K562 (cell line): ENCODE results near the gene APOC1. TPM values are rescaled to one million over a fixed set of nuclear protein-coding genes. Genes with fewer than 3 reads are reported as not detected.

Source experiments
- ATAC-seq: fragments of 200-7000 bp; cut with Tn5 transposase; 3 replicates; pipeline ENCODE4 v1.9.1; 2020; ENCODE audit warnings: moderate library complexity
- BruUV-seq: library from RNA; stranded (reverse); fragments of 400-500 nt; replicated peaks from 2 replicates; lab custom pipeline; 2021; lab: Mats Ljungman, UMichigan
- CTCF ChIA-PET: fragments of 300-600 bp; formaldehyde crosslinking; extraction: SDS; loops from one replicate; lab custom pipeline; 2021; ENCODE audit warnings: low intra/inter-chr PET ratio; lab: Yijun Ruan, JAX
- POLR2A ChIA-PET: fragments of 300-600, 350-650 bp; sonication (Branson Sonifier 250); formaldehyde crosslinking; extraction: SDS; loops from one replicate; lab custom pipeline; 2021; ENCODE audit warnings: antibody characterized with exemption, inconsistent platforms; lab: Yijun Ruan, JAX
- DNase-seq, 4 experiments: peaks; one replicate each; pipeline versions ENCODE4 v3.0.0 to v3.0.0-alpha.2; 2011 to 2018; ENCODE audit warnings: low spot score in 3 of 4, mixed read lengths in 3 of 4; ENCODE audit errors: extremely low read depth in 1 of 4
- FAIRE-seq: peaks from 2 replicates; lab custom pipeline; 2011; peaks lifted over from hg19 to GRCh38; lab: Jason Lieb, UNC
- H2AFZ ChIP-seq: 2 replicates; pipeline ENCODE4 v1.6.0; 2011; ENCODE audit warnings: low read depth, low read length, control low read depth, inconsistent platforms
- H3K27ac ChIP-seq: fragments of 200-600 bp; 3 replicates; pipeline ENCODE4 v1.8.0; 2011; ENCODE audit warnings: low read depth, mild to moderate bottlenecking, control low read depth, inconsistent platforms, low read length, moderate library complexity, mixed read lengths; ENCODE audit errors: extremely low read depth
- H3K27me3 ChIP-seq, 2 experiments: fragments of 300-600 bp in 1 of 2; 2 replicates in 1 of 2; 3 replicates in 1 of 2; pipeline versions ENCODE4 v1.6.0 to v1.8.0; 2011; ENCODE audit warnings: inconsistent platforms in 2 of 2, low read length in 2 of 2, mild to moderate bottlenecking in 1 of 2, mixed read lengths in 1 of 2, moderate library complexity in 1 of 2; ENCODE audit not compliant: control insufficient read depth in 2 of 2, insufficient read depth in 2 of 2
- H3K36me3 ChIP-seq: fragments of 300-600 bp; 3 replicates; pipeline ENCODE4 v1.8.0; 2011; ENCODE audit warnings: mild to moderate bottlenecking, low read length, inconsistent platforms; ENCODE audit not compliant: control insufficient read depth, insufficient read depth
- H3K4me1 ChIP-seq, 2 experiments: fragments of 200-600 bp in 1 of 2; replicated peaks in 1 of 2; 2 replicates in 1 of 2; 3 replicates in 1 of 2; pipeline versions ENCODE4 v1.5.1 to v1.8.0; 2011; ENCODE audit warnings: inconsistent platforms in 2 of 2, low read length in 2 of 2, mild to moderate bottlenecking in 1 of 2, mixed read lengths in 1 of 2, moderate library complexity in 1 of 2; ENCODE audit not compliant: control insufficient read depth in 2 of 2, insufficient read depth in 2 of 2
- H3K4me2 ChIP-seq: 2 replicates; pipeline ENCODE4 v1.6.1; 2011; ENCODE audit warnings: low read length, control low read depth, inconsistent platforms, mixed read lengths; ENCODE audit not compliant: insufficient read depth
- H3K4me3 ChIP-seq: fragments of 200-600 bp; sonication (generic), shearing (Covaris generic); 2 replicates; pipeline ENCODE4 v1.5.1; 2016; ENCODE audit warnings: control low read depth, inconsistent platforms
- H3K79me2 ChIP-seq: fragments of 200-600 bp; 3 replicates; pipeline ENCODE4 v1.8.0; 2011; ENCODE audit warnings: low read length, inconsistent platforms; ENCODE audit not compliant: control insufficient read depth, insufficient read depth
- H3K9ac ChIP-seq, 2 experiments: 2 replicates each; pipeline versions ENCODE4 v1.6.0 to v1.6.1; 2011; ENCODE audit warnings: low read depth in 2 of 2, low read length in 2 of 2, control low read depth in 1 of 2, inconsistent platforms in 1 of 2, mild to moderate bottlenecking in 1 of 2, mixed read lengths in 1 of 2; ENCODE audit not compliant: insufficient read depth in 1 of 2
- H3K9me1 ChIP-seq: one replicate; pipeline ENCODE4 v1.6.0; 2011; ENCODE audit warnings: inconsistent platforms, mild to moderate bottlenecking, low read length, moderate library complexity; ENCODE audit not compliant: control insufficient read depth, insufficient read depth
- H3K9me3 ChIP-seq: replicated peaks from 2 replicates; pipeline ENCODE4 v1.5.1; 2011; ENCODE audit warnings: low read depth, low read length, inconsistent platforms; ENCODE audit not compliant: control insufficient read depth, insufficient read depth
- H4K20me1 ChIP-seq: replicated peaks from 2 replicates; pipeline ENCODE4 v1.6.1; 2011; ENCODE audit warnings: low read length, inconsistent platforms, mixed read lengths; ENCODE audit not compliant: control insufficient read depth, insufficient read depth
- HDAC6 ChIP-seq: IDR thresholded peaks from 2 replicates; pipeline ENCODE4 v1.6.1; 2012; ENCODE audit warnings: low read depth, mild to moderate bottlenecking, control low read depth, inconsistent platforms, low read length, moderate library complexity
- POLR2A ChIP-seq: fragments of 450-650 bp; conservative IDR thresholded peaks from 2 replicates; pipeline ENCODE4 v1.6.1; 2016
- POLR2G ChIP-seq: fragments of 200-400 bp; formaldehyde crosslinking; IDR thresholded peaks from 2 replicates; pipeline ENCODE4 v1.6.1; 2017; ENCODE audit warnings: low read depth, mild to moderate bottlenecking, antibody characterized with exemption, low read length, moderate library complexity
- RBFOX2 ChIP-seq: fragments of 200-400 bp; formaldehyde crosslinking; IDR thresholded peaks from 2 replicates; pipeline ENCODE4 v1.6.1; 2017; ENCODE audit warnings: low read depth, mild to moderate bottlenecking, low read length, moderate library complexity
- WGBS: fragments of 100-300 bp; shearing (Covaris generic); methylation state at CpG from one replicate; pipeline ENCODE4 v1.1.6; 2016; ENCODE audit warnings: low coverage, mixed read lengths; ENCODE audit not compliant: insufficient coverage; ENCODE audit errors: missing lambda C conversion rate; 5-methylcytosine and 5-hydroxymethylcytosine counted together
- in situ Hi-C: fragments of 300-500 bp; cut with MboI; formaldehyde crosslinking; loops from 4 replicates; pipeline ENCODE4 v1.15.0; 2018; ENCODE audit warnings: inconsistent platforms, mixed read lengths
- intact Hi-C: fragments of 100-400 bp; cut with micrococcal nuclease; formaldehyde crosslinking; loops from 2 replicates; pipeline ENCODE4 v1.14.2; 2022
- polyA plus RNA-seq, 8 experiments: library from polyadenylated mRNA; depleted of rRNA in 4 of 8; stranded (reverse) in 5 of 8; unstranded in 3 of 8; fragments of >200 nt; fragmentation: Nextera tagmentation in 2 of 8; fragmentation: Illumina TruSeq in 1 of 8; extraction: Ambion mirVana in 2 of 8; extraction: Trizol in 1 of 8; gene quantifications; 2 replicates each; pipeline versions ENCODE4 v1.2.1 to v1.2.3, GENCODE V29; 2011 to 2014; ENCODE audit warnings: inconsistent platforms in 1 of 8, missing spikeins in 1 of 8
- total RNA-seq, 7 experiments: library from RNA; depleted of rRNA in 6 of 7; stranded (reverse); fragments of >200 nt in 6 of 7; fragmentation: Illumina TruSeq in 2 of 7; extraction: Trizol in 2 of 7; gene quantifications; 2 replicates each; pipeline versions ENCODE4 v1.2.1 to v1.2.3, GENCODE V29; 2011 to 2021; ENCODE audit warnings: low replicate concordance in 1 of 7
- TF ChIP-seq, protein P1 (sequence below): fragments of 250-450 bp; sonication (Bioruptor Pico); IDR thresholded peaks from 2 replicates; pipeline ENCODE4 v1.4.0; 2020

APOC1 gene
- total and polyA plus RNA-seq, 9 of the 15 experiments (the other 6 are each of a cell fraction or from before 2014, with no cell fraction given): 115 to 408 (median 220) TPM

DNA sequence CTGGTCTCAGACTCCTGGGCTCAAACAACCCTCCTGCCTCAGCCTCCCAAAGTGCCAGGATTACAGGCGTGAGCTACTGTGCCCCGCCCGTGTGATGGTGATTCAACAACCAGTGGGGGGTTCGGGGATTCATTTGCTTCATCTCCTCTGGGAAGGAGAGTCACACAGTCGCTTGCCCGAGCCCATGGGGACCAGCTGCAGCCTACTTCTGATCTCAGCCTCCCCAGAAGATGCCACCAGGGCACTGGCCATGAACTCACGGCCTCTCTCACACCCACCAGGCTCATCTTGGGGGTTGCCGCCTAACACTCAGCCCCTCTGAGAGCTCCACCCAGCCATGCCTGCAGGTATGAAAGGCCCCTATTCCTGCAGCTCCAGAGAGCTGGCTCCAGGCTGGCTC, 16.6 kb upstream of the APOC1 start:
- H3K36me3 ChIP-seq: peaks cover 93% of the 10 kb centered on the region
- FAIRE-seq: no peak
- H3K4me3 ChIP-seq: no peak overlapping the region
- in situ Hi-C loops (loop anchor here (10.0 kb wide), 1 partner anchor 157 kb away; no protein-coding TSS in a partner anchor), intact Hi-C loops (no loop called here)
- no peaks in the 10 kb centered on the region for H3K27me3 ChIP-seq
- no TSS peak for BruUV-seq
- H3K79me2 ChIP-seq: peaks cover 44% of the 10 kb centered on the region
- no peak for ATAC-seq
- no peak overlapping the region for H2AFZ ChIP-seq
- H3K27ac ChIP-seq: no peak overlapping the region
- ChIA-PET CTCF (no interaction called here), POLR2A (interaction anchor here (0.7 to 1.2 kb wide), 4 partner anchors 14 to 203 kb away, joined by 3 to 5 read pairs (median 4); partner anchors contain the start of gene CLPTM1)
- TF ChIP-seq, protein P1, sequence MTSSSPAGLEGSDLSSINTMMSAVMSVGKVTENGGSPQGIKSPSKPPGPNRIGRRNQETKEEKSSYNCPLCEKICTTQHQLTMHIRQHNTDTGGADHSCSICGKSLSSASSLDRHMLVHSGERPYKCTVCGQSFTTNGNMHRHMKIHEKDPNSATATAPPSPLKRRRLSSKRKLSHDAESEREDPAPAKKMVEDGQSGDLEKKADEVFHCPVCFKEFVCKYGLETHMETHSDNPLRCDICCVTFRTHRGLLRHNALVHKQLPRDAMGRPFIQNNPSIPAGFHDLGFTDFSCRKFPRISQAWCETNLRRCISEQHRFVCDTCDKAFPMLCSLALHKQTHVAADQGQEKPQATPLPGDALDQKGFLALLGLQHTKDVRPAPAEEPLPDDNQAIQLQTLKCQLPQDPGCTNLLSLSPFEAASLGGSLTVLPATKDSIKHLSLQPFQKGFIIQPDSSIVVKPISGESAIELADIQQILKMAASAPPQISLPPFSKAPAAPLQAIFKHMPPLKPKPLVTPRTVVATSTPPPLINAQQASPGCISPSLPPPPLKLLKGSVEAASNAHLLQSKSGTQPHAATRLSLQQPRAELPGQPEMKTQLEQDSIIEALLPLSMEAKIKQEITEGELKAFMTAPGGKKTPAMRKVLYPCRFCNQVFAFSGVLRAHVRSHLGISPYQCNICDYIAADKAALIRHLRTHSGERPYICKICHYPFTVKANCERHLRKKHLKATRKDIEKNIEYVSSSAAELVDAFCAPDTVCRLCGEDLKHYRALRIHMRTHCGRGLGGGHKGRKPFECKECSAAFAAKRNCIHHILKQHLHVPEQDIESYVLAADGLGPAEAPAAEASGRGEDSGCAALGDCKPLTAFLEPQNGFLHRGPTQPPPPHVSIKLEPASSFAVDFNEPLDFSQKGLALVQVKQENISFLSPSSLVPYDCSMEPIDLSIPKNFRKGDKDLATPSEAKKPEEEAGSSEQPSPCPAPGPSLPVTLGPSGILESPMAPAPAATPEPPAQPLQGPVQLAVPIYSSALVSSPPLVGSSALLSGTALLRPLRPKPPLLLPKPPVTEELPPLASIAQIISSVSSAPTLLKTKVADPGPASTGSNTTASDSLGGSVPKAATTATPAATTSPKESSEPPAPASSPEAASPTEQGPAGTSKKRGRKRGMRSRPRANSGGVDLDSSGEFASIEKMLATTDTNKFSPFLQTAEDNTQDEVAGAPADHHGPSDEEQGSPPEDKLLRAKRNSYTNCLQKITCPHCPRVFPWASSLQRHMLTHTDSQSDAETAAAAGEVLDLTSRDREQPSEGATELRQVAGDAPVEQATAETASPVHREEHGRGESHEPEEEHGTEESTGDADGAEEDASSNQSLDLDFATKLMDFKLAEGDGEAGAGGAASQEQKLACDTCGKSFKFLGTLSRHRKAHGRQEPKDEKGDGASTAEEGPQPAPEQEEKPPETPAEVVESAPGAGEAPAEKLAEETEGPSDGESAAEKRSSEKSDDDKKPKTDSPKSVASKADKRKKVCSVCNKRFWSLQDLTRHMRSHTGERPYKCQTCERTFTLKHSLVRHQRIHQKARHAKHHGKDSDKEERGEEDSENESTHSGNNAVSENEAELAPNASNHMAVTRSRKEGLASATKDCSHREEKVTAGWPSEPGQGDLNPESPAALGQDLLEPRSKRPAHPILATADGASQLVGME (CRISPR knock-in tag): no peak
- peak; percentile 15; the same call in 1 of the 2 replicates for TF ChIP-seq POLR2A
- TF ChIP-seq RBFOX2: peak; percentile 73
- TF ChIP-seq HDAC6: no peak
- TF ChIP-seq POLR2G: peak; percentile 56; the same call in 1 of the 2 replicates
- WGBS: 89% methylated on average over 4 of the region's 8 CpGs
- no peaks in the 10 kb centered on the region for H3K9me3 ChIP-seq
- no peak overlapping the region for H3K4me2 ChIP-seq
- peaks cover 3% of the 10 kb centered on the region for H3K9me1 ChIP-seq
- DNase-seq: no peak
- H4K20me1 ChIP-seq: peaks cover 3% of the 10 kb centered on the region; the same call in 1 of the 2 replicates
- H3K9ac ChIP-seq: peak overlapping the region in 1 of 2 experiments; percentile 71; a peak in 1 of 4 replicates
- H3K4me1 ChIP-seq: peaks cover 0 to 32% of the 10 kb centered on the region in 2 experiments; a peak in 3 of 5 replicates
